Subcutaneous abdominal adipose tissue (tissue), 5 donors: ENCODE measurements around the gene RAPH1.
A peak's percentile ranks its signal among the peaks of the same experiment; 100 is the strongest.
"Not testable (repeated sequence)": the region's sequence is repeated elsewhere in the genome, so short reads cannot be mapped to it uniquely, and the experiment has no call there.

Source experiments
- H3K27ac ChIP-seq: one replicate; pipeline ENCODE4 v1.7.0; 2013; ENCODE audit warnings: low read depth, mild to moderate bottlenecking, inconsistent platforms, low read length, moderate library complexity
- H3K27me3 ChIP-seq, 5 donors: one replicate each; pipeline ENCODE4 v1.7.0; 2013; ENCODE audit warnings: low read length in 5 of 5, inconsistent platforms in 1 of 5; ENCODE audit not compliant: control insufficient read depth in 5 of 5, insufficient read depth in 4 of 5
- H3K36me3 ChIP-seq, 5 donors: one replicate each; pipeline ENCODE4 v1.7.0; 2013; ENCODE audit warnings: low read length in 5 of 5; ENCODE audit not compliant: control insufficient read depth in 5 of 5, insufficient read depth in 5 of 5
- H3K4me1 ChIP-seq, 5 donors: one replicate each; pipeline ENCODE4 v1.7.0; 2013; ENCODE audit warnings: low read length in 5 of 5, mild to moderate bottlenecking in 3 of 5, moderate library complexity in 1 of 5; ENCODE audit not compliant: control insufficient read depth in 5 of 5, insufficient read depth in 5 of 5
- H3K4me3 ChIP-seq, 5 donors: one replicate each; pipeline ENCODE4 v1.7.0; 2013; ENCODE audit warnings: low read length in 5 of 5, low read depth in 1 of 5
- H3K9ac ChIP-seq, 5 donors: one replicate each; pipeline ENCODE4 v1.7.0; 2013; ENCODE audit warnings: low read length in 5 of 5, mild to moderate bottlenecking in 4 of 5, moderate library complexity in 3 of 5
- H3K9me3 ChIP-seq, 5 donors: one replicate each; pipeline ENCODE4 v1.7.0; 2013; ENCODE audit warnings: low read length in 5 of 5; ENCODE audit not compliant: control insufficient read depth in 5 of 5
- donor health status: healthy.
- donor health status: healthy.
- donor health status: healthy.
- donor health status: healthy.
- donor health status: healthy.

Gene RAPH1

GRCh38 chr2:203534621-203535077 lies 452 bp downstream of the RAPH1 start:
- peak overlapping the region; percentile 81 to 95 (median 83) for H3K4me3 ChIP-seq
- H3K4me1 ChIP-seq: peaks cover 0 to 29% (median 20%) of the 10 kb centered on the region in 5 donors

DNA sequence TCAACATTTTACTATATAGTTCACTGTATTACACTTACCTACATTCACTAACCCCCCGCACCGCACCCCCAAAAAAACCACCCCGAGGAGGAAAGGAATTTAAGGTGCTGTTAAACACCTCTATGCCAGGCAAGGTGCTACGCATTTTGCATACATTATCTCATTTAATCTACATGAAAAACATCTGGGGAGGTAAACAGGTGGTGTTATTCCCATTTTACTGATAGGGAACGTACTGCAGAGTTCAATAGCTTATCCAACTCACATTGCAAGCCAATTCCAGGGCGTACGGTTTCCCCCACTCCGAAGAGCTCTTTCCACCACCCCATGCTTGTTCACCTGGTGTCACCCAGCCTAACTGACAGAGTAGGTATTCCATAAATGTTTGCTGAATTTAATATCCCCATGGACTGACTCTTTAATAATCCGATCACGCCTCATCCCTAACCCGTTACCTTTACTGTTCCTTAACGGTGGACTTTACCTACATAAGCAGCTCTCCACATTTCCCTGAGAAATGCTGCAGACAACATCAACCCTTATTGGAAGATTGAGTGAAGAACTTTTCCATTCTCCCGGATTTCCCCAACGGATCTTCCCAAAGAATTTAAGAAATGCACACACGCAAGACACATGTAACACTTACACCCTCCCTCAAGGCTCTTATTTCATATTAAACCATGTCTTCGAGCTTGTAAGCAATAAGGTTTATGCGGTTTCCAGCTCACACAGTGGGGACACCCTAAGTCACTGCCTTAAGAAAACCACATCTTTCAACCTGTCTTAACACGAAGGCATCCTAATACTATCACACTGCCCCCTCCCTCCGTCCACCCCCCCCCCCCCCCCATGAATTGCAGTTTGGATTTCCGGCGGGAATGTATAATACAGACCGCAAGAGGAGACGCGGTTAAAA lies 1.2 kb downstream of the RAPH1 start:
- H3K27ac ChIP-seq: peak overlapping the region; percentile 91
- H3K9ac ChIP-seq: peak overlapping the region; percentile 31 to 89 (median 88)
- no peaks in the 10 kb centered on the region for H3K27me3 ChIP-seq
- peak overlapping the region; percentile 81 to 95 (median 83) for H3K4me3 ChIP-seq
- H3K9me3 ChIP-seq: no peaks in the 10 kb centered on the region
- H3K4me1 ChIP-seq: peaks cover 0 to 29% (median 20%) of the 10 kb centered on the region in 5 donors
- no peaks in the 10 kb centered on the region for H3K36me3 ChIP-seq

More at GRCh38 chr2:203534621-203535077, 452 bp downstream of the RAPH1 start:
- Histone ChIP-seq H3K27ac (peak overlapping the region; percentile 91), H3K36me3 (no peaks in the 10 kb centered on the region), H3K9ac (peak overlapping the region in 4 of 5 donors; percentile 84 to 89 (median 88)), H3K9me3 (no peaks in the 10 kb centered on the region), H3K27me3 (no peaks in the 10 kb centered on the region)

DNA sequence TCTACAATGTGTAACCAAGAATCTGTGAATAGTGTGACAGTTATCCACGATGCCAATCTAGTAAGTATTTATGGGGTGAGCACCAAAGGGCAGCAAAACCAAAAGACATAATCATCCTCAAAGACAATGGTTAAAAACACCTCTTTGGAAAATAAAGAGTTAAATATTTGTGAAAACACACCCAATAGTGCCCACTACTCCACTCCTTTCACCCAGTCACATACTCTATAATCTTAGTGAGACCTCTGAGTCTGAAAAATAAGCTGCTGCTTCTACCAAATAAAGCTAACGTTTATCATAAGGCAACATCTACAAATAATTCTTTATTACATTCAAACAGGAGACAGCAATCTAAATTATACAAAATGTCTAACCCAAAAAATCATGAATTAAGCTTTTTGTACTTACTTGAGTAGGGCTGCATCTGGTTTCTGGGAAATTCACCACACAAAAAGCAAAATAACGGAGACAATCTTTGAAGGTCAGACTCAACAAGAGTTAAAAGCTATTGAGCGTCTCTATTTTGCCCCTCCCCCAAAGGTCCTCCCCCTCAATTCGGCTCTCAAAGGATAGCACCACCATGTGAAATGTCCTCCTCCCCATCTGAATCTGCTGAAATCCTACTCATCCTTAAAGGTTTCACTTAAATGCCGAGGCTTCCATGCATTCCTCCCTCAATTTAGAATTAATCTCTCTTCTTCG lies 2.0 kb downstream of the RAPH1 start:
- Histone ChIP-seq H3K36me3 (no peaks in the 10 kb centered on the region), H3K9me3 (no peaks in the 10 kb centered on the region), H3K27me3 (no peaks in the 10 kb centered on the region), H3K4me1 (peaks cover 0 to 30% (median 20%) of the 10 kb centered on the region in 5 donors), H3K27ac (peak overlapping the region; percentile 60), H3K9ac (peak overlapping the region in 3 of 5 donors; percentile 20 to 57 (median 40)), H3K4me3 (peak overlapping the region; percentile 81 to 95 (median 83))

DNA sequence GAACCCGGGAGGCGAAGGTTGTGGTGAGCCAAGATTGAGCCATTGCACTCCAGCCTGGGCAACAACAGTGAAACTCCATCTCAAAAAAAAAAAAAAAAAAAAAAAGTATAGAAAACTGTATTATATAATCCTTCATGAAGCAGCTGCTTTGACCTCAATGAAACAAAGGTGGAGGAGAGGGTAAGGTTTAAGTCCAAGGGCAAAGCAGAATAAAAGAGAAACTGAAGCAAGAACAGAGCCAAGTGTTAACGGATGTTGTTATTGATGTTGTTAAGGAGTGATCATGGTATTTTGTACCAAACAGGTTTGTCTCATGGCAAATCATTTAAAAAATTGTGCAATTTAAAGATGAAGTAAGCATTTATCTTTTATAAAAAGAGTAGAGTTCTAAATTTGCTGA lies 7.4 kb downstream of the RAPH1 start:
- Histone ChIP-seq H3K4me1 (peaks cover 0 to 15% (median 3%) of the 10 kb centered on the region in 5 donors), H3K27me3 (no peaks in the 10 kb centered on the region), H3K9ac (no peak overlapping the region), H3K9me3 (no peaks in the 10 kb centered on the region), H3K36me3 (no peaks in the 10 kb centered on the region), H3K4me3 (no peak overlapping the region), H3K27ac (no peak overlapping the region)

GRCh38 chr2:203513268-203513667 lies 21.8 kb downstream of the RAPH1 start:
- not testable (repeated sequence) for H3K27me3 ChIP-seq, H3K36me3 ChIP-seq, H3K9ac ChIP-seq, H3K27ac ChIP-seq, H3K4me1 ChIP-seq, H3K4me3 ChIP-seq, H3K9me3 ChIP-seq

DNA sequence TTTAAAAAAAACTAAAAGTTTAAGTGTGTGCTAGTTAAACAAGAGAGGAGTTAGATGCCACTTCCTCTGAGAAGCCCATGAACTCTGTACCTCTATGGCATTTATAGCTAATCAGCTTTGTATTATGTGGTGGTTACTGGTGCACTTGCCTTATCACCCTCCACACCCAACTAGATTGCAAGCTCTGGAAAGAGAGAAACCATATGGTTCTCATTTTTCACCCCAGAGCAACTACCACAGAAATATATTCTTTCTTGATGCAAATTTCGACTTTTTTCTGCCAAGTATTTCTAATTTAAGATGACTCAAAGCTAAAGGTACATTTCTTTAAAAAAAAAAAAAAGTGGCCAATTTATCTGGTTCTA lies 24.2 kb downstream of the RAPH1 start:
- Histone ChIP-seq H3K27ac (no peak overlapping the region), H3K27me3 (no peaks in the 10 kb centered on the region), H3K36me3 (no peaks in the 10 kb centered on the region), H3K4me3 (no peak overlapping the region), H3K4me1 (peaks cover 0 to under 1% (median 0%) of the 10 kb centered on the region in 5 donors), H3K9ac (no peak overlapping the region), H3K9me3 (no peaks in the 10 kb centered on the region)

GRCh38 chr2:203510256-203510940 lies 24.7 kb downstream of the RAPH1 start:
- Histone ChIP-seq H3K27me3 (no peaks in the 10 kb centered on the region), H3K27ac (no peak overlapping the region), H3K9me3 (no peaks in the 10 kb centered on the region), H3K4me3 (no peak overlapping the region), H3K9ac (no peak overlapping the region), H3K36me3 (no peaks in the 10 kb centered on the region), H3K4me1 (peaks cover 0 to 4% (median 0%) of the 10 kb centered on the region in 5 donors)

GRCh38 chr2:203503460-203503859 lies 31.6 kb downstream of the RAPH1 start:
- H3K9me3 ChIP-seq, H3K9ac ChIP-seq, H3K4me3 ChIP-seq, H3K27me3 ChIP-seq, H3K36me3 ChIP-seq, H3K27ac ChIP-seq: not testable (repeated sequence)
- peaks cover 0 to 16% (median 3%) of the 10 kb centered on the region in 5 donors for H3K4me1 ChIP-seq

- Histone ChIP-seq H3K27ac (no peak overlapping the region), H3K36me3 (no peaks in the 10 kb centered on the region), H3K9me3 (no peaks in the 10 kb centered on the region), H3K4me1 (peaks cover 0 to 18% (median 7%) of the 10 kb centered on the region in 5 donors), H3K4me3 (no peak overlapping the region), H3K9ac (peak overlapping the region in 1 of 5 donors; percentile 38), H3K27me3 (no peaks in the 10 kb centered on the region)
Measured at GRCh38 chr2:203501873-203502272, 33.2 kb downstream of the RAPH1 start.
